HG03565 (cell line): ENCODE data around the gene ITGB8.
"Not testable (repeated sequence)": the region's sequence is repeated elsewhere in the genome, so short reads cannot be mapped to it uniquely, and the experiment has no call there.

ENCODE experiments used
- ATAC-seq: cut with Tn5 transposase; IDR thresholded peaks from one replicate; pipeline ENCODE4 v1.9.1; 2021; ENCODE audit warnings: mild to moderate bottlenecking, moderate library complexity; ENCODE audit not compliant: unreplicated experiment

Gene ITGB8

GRCh38 chr7:20330239-20330927 is at the start of gene ITGB8:
TSS of gene ITGB8 (plus strand) at chr7:20330900. CDS start at chr7:20331807, 907 bp downstream.
- peak; percentile 48 for ATAC-seq

- no peak for ATAC-seq
These were observed 47.7 kb upstream of the ITGB8 start for GRCh38 chr7:20282959-20283358.

GRCh38 chr7:20283385-20283784 is 47.3 kb upstream of the ITGB8 start:
- ATAC-seq: no peak

DNA sequence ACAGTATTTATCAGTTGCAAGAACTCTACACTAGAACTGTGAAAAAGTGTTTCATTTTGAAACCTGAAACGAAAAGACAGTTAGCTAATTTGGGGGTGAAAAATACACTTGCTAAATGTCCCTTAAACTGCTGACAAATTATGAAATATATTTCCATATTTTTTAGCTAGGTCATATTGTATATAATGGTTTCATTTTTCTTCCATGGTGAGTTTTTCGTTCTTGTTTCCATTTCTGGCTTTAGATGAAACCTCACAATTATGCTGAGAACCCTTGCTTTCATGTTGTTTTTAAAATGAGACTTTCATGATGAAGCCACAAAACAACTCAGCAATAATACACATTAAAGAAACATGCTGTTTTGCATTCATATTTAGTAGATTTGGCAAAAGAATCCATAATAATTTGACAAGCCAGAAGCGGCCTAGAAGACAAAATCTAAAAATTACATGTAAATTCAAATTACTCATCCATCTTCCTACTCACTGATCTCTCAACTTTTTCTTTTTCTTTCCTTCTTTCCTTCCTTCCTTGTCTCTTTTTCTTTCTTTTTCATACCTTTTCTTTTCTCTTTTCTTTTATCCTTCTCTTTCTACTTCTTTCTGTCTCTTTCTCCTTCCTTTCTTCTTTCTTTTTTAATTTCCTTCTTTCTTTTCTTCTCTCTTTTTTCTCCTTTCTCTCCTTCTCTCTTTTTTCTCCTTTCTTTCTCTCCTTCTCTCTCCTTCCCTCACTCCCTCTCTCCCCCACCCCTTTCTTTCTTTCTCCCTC is 46.5 kb upstream of the ITGB8 start:
- peak; percentile 61 for ATAC-seq

GRCh38 chr7:20284771-20285143 is 45.9 kb upstream of the ITGB8 start:
- ATAC-seq: no peak

GRCh38 chr7:20287317-20287716 is 43.4 kb upstream of the ITGB8 start:
- no peak for ATAC-seq

DNA sequence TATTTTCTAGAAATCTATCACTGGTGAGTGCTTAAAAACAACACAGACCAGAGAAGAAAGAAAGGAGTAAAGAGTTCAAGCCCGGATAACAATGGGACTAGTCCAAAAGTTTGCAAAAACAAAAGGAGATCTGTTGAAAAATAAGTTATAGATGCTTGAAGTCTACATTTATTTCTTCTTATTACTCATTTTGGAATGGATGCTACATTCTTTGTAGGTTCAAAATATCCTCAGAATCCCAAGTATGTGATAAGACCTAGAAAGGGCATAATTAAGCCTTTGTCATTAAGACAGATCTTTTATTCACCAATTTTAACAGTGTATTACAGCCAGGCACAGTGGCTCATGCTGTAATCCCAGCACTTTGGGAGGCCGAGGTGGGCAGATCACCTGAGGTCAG is 42.7 kb upstream of the ITGB8 start:
- ATAC-seq: no peak

DNA sequence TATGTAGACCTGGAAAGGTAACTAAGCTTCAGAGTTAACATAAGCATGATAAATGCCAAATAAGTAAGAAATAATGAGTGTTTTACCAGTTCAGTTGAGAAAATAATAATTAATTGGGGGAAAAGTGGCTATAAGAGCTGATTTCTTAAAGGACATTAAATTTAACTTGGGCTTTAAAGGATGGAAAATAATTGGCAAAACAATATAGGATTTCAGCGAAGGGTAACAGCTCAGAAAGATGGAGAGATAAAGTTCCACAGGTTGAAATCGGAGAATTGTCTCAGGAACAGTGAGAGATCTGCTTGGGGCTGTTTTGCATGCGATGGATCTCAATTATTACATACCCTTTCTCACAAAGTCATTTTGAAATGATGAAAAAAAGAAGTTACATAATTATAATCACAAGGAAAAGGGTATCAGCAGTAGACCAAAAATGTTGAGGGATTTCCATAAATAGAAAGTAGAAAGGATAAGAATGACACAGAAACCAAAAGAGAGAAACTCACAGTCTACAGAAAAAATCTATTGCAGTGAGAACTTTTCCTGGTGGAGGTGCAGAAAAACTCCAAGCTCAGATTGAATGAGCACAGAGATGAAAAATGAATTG is 40.1 kb upstream of the ITGB8 start:
- no peak for ATAC-seq

DNA sequence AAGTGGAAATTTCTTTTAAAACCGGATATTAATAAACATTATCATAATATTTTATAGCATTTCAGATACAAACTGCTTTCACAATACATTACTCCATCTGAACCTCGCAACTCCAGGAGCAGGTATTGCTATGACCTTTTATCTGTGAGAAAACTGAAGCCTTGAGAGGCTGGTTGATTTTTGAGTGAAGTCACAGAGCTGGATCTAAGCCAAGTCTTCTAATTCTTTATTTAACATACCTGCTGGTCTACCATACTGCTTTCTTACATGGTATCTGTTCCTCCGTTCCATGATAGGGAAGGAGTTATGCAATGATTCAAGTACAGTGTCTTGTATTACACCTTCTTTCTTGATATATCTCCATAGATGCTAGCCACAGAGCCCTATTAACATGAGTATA is 37.4 kb upstream of the ITGB8 start:
- no peak for ATAC-seq

- no peak for ATAC-seq
These were observed 34.3 kb upstream of the ITGB8 start for GRCh38 chr7:20296444-20296843.

DNA sequence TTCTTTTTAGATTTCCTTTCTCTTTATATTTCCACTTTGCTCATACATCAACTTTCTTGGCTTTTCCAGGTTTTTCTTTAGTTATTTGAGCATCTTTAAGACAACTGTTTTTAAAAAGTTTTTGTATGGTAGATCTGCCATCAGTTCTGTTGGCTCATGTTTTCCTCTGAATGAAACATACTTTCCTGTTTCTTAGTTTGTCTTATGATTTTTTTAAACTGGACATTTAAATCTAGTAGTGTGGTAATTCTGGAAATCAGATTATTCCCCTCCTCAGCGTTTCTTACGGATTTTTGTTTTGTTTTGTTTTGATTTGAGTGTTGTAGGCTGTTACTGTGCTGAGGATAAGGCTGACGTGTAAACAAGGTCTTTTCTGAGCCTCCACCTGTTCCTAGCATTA is 33.8 kb upstream of the ITGB8 start:
- no peak for ATAC-seq

GRCh38 chr7:20298486-20298901 is 32.2 kb upstream of the ITGB8 start:
- no peak for ATAC-seq

DNA sequence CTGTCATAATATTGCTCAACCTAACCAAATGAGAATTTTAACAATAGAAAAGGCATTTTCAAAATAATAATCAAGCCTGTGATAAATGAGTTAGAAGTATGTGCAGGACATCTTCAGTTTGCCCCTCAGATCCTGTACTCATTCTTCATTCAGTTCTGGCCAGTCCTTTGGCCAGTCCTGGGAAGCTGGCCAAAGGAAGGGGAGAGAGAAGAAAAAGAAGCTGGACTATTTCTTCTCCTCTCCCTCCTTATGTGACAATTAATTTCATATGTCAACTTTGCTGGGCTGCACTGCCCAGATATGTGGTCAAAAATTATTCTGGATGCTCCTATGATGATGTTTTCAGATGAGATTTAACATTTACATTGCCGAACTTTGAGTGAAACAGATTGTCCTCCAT is 31.6 kb upstream of the ITGB8 start:
- no peak for ATAC-seq

DNA sequence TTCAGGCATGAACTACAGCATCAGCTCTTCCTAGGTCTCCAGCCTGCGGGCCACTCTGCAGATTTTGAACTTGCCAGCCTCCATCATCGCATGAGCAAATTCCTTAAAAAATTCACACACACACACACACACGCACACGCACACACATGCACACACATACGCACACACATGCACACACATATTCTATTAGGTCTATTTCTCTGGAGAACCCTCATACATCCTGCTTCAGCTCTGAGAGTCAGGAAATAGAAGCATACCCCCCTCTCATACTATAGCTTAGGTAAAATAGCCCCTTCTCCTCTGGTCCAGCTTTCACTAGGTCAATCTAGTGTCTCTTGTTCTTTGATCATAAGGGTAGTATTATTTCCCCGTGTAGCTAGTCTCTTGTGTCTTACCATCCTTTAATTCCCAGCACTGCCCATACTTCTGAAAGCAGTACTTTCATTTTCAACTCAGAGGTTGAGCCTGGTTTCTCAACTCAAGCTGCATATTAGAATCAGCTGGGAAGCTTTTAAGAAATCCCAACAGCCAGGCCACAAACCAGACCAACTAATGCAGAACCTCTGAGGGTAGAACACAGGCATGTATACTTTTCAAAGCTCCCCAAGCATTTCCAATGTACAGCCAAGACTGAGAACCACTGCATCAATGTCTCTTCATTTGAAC is 30.9 kb upstream of the ITGB8 start:
- peak; percentile 54 for ATAC-seq

GRCh38 chr7:20301311-20301939 is 29.3 kb upstream of the ITGB8 start:
- peak; percentile 58 for ATAC-seq

DNA sequence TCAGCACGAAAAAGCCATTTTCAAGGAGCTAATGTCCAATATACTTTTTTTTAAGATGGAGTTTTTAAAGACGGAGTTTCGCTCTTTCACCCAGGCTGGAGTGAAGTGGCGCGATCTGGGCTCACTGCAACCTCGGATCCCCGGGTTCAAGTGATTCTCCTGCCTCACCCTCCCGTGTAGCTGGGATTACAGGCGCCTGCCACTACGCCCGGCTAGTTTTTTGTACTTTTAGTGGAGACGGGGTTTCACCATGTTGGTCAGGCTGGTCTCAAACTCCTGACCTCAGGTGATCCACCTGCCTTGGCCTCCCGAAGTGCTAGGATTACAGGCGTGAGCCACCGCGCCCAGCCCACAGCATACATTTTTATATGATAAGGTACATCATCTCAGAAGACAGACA is 28.4 kb upstream of the ITGB8 start:
- ATAC-seq: not testable (repeated sequence)

GRCh38 chr7:20302891-20303290 is 27.8 kb upstream of the ITGB8 start:
- no peak for ATAC-seq

DNA sequence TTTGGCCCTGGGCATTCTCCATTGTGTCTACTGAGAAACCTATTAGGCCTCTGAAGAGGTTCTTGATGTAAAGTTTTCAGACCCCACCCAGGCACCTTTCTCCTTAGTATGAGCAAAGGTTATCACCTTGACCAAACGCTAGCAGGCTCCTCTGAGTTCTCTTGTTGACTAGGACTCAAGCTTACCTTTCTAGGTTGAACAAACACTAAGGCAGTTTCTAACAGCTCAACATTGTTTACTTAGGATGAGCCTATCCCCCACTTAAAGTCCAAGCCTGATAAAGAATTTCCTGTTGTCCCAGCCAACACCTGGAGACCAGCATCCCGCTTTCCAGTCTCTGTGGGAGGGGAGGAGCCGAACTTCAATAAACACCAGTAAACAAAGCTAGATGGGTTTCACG is 26.3 kb upstream of the ITGB8 start:
- no peak for ATAC-seq

- ATAC-seq: no peak
These were observed 25.0 kb upstream of the ITGB8 start for GRCh38 chr7:20305726-20306125.

DNA sequence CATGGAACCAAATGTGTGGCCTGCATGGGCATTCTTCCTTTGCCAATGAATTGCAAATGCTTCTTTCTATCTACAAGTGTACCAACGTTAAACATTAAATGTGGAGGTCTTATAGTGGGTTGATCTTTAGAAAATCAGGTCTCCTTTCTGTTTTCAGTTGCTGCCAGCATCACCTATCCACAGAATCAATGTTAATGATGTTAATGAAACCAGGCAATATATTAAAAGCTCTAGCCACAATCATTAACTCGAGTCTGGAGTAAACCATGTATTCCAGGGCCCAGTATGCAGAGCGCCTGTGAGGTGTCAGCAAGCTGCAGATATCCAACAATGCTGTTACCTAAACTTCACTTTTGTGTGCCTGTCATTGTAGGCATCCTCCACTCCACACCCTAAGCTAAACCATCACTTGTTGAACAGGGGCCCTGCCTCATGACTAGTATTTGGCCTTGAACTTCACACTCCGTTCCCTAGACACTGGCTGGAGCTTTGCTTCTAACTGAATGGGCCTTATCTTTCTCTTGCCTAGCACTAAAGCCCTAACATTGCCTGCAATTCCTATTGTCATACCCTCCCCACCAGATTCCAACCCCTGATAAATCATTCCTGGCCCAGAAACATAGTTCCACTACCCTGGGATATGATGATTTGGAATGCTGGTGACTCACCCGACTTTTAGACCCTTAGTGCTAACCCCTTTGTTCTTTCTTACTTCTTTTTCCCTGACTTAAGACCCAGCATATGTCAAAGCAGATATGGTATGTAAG is 24.3 kb upstream of the ITGB8 start:
- no peak for ATAC-seq
